Measurements from ENCODE around the gene CFD. TPM values are rescaled to one million over a fixed set of nuclear protein-coding genes. Genes with fewer than 3 reads are reported as not detected.
"Not testable (repeated sequence)": the region's sequence is repeated elsewhere in the genome, so short reads cannot be mapped to it uniquely, and the experiment has no call there.

The CFD gene
- total and polyA plus RNA-seq, 2 experiments from 2014 or later, result 0.90 to 4.7 TPM

DNA sequence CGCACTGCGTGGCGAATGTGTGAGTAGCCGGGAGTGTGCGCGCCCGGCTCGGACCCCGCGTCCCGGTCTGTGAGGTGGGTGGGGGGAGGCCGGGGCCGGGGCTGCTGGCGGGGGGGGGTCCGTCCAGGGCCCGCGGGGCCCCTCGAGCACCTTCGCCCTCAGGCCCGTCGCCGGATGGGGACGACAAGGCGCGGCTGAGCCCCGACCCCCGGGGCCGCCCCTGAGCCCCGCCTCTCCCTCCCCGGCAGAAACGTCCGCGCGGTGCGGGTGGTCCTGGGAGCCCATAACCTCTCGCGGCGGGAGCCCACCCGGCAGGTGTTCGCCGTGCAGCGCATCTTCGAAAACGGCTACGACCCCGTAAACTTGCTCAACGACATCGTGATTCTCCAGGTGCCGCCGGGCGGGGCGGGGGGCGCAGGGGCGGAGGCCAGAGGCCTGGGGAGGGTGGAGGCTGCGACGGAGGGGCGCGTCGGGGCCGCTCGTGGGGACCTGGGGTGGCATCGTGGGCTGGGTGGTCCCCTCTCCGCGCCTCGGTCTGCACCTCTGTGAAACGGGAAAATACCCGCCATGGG, 6.4 kb upstream of the CFD start (continued):
- TF ChIP-seq, protein P1, sequence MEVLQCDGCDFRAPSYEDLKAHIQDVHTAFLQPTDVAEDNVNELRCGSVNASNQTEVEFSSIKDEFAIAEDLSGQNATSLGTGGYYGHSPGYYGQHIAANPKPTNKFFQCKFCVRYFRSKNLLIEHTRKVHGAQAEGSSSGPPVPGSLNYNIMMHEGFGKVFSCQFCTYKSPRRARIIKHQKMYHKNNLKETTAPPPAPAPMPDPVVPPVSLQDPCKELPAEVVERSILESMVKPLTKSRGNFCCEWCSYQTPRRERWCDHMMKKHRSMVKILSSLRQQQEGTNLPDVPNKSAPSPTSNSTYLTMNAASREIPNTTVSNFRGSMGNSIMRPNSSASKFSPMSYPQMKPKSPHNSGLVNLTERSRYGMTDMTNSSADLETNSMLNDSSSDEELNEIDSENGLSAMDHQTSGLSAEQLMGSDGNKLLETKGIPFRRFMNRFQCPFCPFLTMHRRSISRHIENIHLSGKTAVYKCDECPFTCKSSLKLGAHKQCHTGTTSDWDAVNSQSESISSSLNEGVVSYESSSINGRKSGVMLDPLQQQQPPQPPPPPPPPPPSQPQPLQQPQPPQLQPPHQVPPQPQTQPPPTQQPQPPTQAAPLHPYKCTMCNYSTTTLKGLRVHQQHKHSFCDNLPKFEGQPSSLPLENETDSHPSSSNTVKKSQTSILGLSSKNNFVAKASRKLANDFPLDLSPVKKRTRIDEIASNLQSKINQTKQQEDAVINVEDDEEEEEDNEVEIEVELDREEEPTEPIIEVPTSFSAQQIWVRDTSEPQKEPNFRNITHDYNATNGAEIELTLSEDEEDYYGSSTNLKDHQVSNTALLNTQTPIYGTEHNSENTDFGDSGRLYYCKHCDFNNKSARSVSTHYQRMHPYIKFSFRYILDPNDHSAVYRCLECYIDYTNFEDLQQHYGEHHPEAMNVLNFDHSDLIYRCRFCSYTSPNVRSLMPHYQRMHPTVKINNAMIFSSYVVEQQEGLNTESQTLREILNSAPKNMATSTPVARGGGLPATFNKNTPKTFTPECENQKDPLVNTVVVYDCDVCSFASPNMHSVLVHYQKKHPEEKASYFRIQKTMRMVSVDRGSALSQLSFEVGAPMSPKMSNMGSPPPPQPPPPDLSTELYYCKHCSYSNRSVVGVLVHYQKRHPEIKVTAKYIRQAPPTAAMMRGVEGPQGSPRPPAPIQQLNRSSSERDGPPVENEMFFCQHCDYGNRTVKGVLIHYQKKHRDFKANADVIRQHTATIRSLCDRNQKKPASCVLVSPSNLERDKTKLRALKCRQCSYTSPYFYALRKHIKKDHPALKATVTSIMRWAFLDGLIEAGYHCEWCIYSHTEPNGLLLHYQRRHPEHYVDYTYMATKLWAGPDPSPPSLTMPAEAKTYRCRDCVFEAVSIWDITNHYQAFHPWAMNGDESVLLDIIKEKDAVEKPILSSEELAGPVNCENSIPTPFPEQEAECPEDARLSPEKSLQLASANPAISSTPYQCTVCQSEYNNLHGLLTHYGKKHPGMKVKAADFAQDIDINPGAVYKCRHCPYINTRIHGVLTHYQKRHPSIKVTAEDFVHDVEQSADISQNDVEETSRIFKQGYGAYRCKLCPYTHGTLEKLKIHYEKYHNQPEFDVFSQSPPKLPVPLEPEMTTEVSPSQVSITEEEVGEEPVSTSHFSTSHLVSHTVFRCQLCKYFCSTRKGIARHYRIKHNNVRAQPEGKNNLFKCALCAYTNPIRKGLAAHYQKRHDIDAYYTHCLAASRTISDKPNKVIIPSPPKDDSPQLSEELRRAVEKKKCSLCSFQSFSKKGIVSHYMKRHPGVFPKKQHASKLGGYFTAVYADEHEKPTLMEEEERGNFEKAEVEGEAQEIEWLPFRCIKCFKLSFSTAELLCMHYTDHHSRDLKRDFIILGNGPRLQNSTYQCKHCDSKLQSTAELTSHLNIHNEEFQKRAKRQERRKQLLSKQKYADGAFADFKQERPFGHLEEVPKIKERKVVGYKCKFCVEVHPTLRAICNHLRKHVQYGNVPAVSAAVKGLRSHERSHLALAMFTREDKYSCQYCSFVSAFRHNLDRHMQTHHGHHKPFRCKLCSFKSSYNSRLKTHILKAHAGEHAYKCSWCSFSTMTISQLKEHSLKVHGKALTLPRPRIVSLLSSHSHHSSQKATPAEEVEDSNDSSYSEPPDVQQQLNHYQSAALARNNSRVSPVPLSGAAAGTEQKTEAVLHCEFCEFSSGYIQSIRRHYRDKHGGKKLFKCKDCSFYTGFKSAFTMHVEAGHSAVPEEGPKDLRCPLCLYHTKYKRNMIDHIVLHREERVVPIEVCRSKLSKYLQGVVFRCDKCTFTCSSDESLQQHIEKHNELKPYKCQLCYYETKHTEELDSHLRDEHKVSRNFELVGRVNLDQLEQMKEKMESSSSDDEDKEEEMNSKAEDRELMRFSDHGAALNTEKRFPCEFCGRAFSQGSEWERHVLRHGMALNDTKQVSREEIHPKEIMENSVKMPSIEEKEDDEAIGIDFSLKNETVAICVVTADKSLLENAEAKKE (CRISPR knock-in tag; IDR thresholded peaks at IDR 0.05), result no peak

DNA sequence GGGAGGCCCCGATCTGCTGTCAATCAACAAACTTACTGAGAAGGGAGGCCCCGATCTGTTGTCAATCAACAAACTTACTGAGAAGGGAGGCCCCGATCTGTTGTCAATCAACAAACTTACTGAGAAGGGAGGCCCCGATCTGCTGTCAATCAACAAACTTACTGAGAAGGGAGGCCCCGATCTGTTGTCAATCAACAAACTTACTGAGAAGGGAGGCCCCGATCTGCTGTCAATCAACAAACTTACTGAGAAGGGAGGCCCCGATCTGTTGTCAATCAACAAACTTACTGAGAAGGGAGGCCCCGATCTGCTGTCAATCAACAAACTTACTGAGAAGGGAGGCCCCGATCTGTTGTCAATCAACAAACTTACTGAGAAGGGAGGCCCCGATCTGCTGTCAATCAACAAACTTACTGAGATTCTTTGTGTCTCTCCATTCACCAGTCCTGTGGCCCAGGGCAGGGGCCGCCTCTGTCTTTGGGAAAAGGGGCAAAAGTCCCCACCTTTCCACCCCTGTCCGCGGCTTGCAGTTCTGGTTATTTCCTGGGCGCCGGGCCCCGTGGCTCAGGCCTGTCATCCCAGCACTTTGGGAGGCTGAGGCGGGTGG, 5.7 kb upstream of the CFD start:
- H3K27me3 Mint-ChIP-seq (ENCODE audit: insufficient read depth, low read depth, poor library complexity); H3K36me3 ChIP-seq (ENCODE audit: insufficient read depth); H3K4me2 ChIP-seq; H3K4me3 ChIP-seq; H3K27me3 ChIP-seq (ENCODE audit: insufficient read depth); ATAC-seq; H3K9me3 Mint-ChIP-seq; H3K4me1 ChIP-seq (ENCODE audit: insufficient read depth); H3K27ac Mint-ChIP-seq; H3K9me2 ChIP-seq (ENCODE audit: insufficient read depth); H4K20me1 ChIP-seq (replicated peaks; ENCODE audit: insufficient read depth); H3K4me3 Mint-ChIP-seq; H3K79me2 ChIP-seq (replicated peaks; ENCODE audit: insufficient read depth); H3K4me1 Mint-ChIP-seq; DNase-seq (ENCODE audit: low spot score); H2AFZ ChIP-seq; H3K36me3 Mint-ChIP-seq (ENCODE audit: low read depth); H3K27ac ChIP-seq (ENCODE audit: low read depth): not testable (repeated sequence)
- H3F3A ChIP-seq (replicated peaks; ENCODE audit: low read depth), result peaks cover 10% of the 10 kb centered on the region; the same call in 1 of the 2 replicates

DNA sequence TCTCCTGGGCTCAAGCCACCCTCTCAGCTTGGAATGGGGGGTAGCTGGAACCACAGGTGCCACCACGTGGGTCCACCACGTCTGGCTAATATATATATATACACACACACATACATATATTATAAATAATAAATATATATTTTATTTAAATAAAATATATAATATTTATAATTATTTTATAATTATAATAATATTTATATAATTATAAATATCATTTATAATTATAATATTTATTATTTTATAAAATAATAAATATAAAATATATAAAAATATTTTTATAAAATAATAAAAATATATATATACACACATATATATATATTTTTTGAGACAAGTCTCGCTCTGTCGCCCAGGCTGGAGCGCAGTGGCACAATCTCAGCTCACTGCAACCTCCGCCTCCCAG, 4.9 kb upstream of the CFD start:
- no peaks in the 10 kb centered on the region for H3K79me2 ChIP-seq (replicated peaks; ENCODE audit: insufficient read depth)
- H3K9me3 Mint-ChIP-seq, result no peaks in the 10 kb centered on the region; the same call in 2 of the 3 replicates
- H3K9me2 ChIP-seq (ENCODE audit: insufficient read depth), result no peaks in the 10 kb centered on the region
- no peak overlapping the region for H3K4me2 ChIP-seq
- H4K20me1 ChIP-seq (replicated peaks; ENCODE audit: insufficient read depth), result no peaks in the 10 kb centered on the region; the same call in 1 of the 2 replicates
- H2AFZ ChIP-seq, result no peak overlapping the region
- no peak overlapping the region for H3K27ac Mint-ChIP-seq
- H3K4me3 Mint-ChIP-seq, result no peak overlapping the region
- no peak for DNase-seq (ENCODE audit: low spot score)
- H3K4me1 ChIP-seq (ENCODE audit: insufficient read depth), result no peaks in the 10 kb centered on the region
- no peaks in the 10 kb centered on the region for H3K36me3 Mint-ChIP-seq (ENCODE audit: low read depth)
- no peaks in the 10 kb centered on the region for H3K4me1 Mint-ChIP-seq
- peaks cover 11% of the 10 kb centered on the region; the same call in 1 of the 2 replicates for H3F3A ChIP-seq (replicated peaks; ENCODE audit: low read depth)
- H3K4me3 ChIP-seq, result no peak overlapping the region
- no peaks in the 10 kb centered on the region for H3K36me3 ChIP-seq (ENCODE audit: insufficient read depth)
- H3K27me3 Mint-ChIP-seq (ENCODE audit: insufficient read depth, low read depth, poor library complexity), result peaks cover 6% of the 10 kb centered on the region
- H3K27ac ChIP-seq (ENCODE audit: low read depth), result no peak overlapping the region
- H3K27me3 ChIP-seq (ENCODE audit: insufficient read depth), result peaks cover 10% of the 10 kb centered on the region
- ATAC-seq, result no peak
- TF ChIP-seq POLR2AphosphoS5 (IDR thresholded peaks at IDR 0.05; ENCODE audit: low read depth) (no peak), STAT1 (IDR thresholded peaks at IDR 0.05; ENCODE audit: unreplicated experiment) (no peak), CREB1 (CRISPR knock-in tag; IDR thresholded peaks at IDR 0.05; ENCODE audit: low read depth) (no peak), ZNF331 (CRISPR knock-in tag; IDR thresholded peaks at IDR 0.05; ENCODE audit: low read depth) (no peak)

Data from GM23338 (cell line).